GOT3 (cell line): ENCODE data around the gene ITPK1.

Experiments
- DNase-seq: peaks from one replicate; lab custom pipeline; 2025; ENCODE audit warnings: mixed read lengths; lab: John Stamatoyannopoulos, UW

ITPK1 gene

DNA sequence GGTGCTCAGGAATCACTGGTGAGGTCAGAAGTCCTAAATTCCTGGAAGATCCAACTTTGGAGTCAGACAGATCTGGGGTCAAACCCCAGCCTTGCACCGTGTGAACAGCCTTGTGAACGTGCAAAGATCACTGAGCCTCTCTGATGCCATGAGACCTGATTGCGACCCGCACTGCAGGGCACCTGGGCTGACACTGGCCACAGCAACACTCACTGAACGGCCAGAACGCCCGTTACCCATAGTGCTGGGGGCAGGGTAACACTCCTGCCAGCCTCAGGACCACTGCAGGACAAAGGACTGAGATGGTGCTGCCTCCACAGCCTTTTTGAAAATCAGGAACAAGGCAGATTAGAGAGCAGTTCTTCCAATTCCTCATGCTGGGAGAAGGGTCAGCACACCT lies 164.5 kb downstream of the ITPK1 start:
- no peak for DNase-seq

GRCh38 chr14:92950773-92951172 lies 165.0 kb downstream of the ITPK1 start:
- no peak for DNase-seq

DNA sequence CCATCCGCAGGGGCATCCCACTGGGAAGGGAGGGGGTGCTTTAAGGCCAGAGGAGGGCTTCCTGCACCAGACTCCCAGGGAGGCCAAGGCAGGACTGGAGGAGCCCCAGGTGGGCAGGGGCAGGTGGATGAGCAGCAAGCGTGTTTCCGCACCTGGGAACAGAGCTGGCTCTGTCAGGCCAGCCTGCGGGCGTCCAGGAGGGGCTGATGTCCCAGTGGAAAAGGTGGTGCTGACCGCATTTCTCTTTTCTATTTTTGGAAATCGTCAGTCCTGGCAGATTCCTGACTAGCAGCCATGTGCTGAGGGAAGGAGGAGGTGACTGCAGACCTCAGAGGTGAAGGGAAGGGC lies 165.6 kb downstream of the ITPK1 start:
- no peak for DNase-seq

GRCh38 chr14:92949496-92950192 lies 166.1 kb downstream of the ITPK1 start:
- DNase-seq = no peak

- DNase-seq = no peak
These were observed 167.1 kb downstream of the ITPK1 start for GRCh38 chr14:92948647-92949046.

- no peak for DNase-seq
These were observed 168.7 kb downstream of the ITPK1 start for GRCh38 chr14:92946847-92947545.

DNA sequence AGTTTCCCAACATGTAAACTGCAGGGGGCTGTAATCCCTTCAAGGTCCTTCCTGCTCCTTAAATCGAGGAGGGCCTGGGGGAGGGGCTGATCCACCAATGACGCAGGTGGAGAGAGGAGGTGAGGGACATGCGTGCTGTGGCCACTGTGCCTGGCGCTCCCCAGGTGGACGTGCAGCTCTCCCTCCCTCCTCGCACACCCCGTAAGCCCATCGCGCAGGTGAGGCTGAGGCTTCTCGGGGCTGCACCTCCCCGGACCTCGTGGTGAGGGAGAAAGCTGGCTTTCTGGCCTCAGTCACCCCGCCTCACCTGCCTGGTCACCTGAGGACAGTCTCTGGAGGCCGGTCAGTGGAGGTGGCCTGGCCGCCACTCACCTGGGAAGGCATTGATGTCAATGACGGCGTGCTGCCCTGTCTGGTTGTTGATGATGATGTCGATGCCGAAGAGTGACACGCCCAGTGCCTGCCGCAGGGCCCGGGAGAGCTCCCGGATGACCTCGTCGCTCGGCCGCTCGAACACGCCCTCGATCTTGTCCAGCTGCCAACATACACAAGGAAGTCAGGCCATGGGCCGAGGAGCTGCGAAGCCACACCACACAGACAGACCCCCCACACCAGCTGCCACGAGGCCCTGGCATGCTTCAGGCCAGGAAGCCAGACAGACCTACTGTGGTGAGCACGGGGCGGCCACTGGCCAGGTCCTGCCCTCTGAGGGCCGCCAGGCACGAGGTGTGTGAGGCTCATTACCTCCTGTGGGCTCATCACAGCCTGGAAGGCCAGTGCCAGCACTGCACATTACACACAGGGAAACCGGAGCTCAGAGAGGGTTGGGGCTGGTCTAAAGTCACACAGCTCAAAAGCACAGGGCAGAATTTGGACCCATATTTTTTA lies 169.5 kb downstream of the ITPK1 start:
- DNase-seq = no peak

DNA sequence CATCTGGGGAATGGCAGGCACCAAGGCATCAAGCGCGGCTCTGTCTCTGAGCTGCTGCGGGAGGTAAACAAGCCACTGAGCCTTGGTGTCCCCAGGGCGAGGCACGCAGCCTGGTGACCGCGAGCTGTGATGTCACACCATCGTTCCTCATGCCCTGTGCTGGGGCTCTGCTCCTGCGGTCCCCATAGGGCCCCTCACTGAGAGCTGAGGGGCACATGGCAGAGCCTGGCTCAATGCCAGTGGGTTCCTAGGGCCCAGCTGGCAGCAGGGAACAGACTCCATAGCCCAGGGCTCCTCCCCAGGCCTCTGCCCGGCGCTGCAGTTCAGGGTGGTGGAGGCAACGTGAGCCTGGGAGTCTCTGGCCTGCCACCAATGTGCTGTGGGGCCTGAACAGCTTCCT lies 170.2 kb downstream of the ITPK1 start:
- DNase-seq = no peak

DNA sequence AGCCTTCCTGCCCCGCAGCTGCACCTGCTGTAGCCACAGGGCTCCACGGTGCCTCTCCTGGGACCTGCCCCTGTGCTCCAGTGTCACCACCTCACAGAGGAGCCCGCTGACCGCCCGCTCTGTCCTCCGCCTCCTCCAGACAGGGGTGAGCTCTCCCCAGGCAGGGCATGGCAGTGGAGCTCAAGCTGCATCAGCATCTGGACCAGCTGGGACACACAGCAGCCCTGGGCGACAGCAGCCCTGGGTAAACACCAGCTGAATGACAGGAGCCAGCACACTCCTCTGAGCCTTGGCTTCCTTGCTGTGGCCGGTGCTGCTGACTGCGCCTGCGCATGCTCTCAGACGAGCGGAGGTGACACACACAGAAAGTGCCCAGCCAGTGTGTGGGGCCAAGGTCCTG lies 170.7 kb downstream of the ITPK1 start:
- no peak for DNase-seq

DNA sequence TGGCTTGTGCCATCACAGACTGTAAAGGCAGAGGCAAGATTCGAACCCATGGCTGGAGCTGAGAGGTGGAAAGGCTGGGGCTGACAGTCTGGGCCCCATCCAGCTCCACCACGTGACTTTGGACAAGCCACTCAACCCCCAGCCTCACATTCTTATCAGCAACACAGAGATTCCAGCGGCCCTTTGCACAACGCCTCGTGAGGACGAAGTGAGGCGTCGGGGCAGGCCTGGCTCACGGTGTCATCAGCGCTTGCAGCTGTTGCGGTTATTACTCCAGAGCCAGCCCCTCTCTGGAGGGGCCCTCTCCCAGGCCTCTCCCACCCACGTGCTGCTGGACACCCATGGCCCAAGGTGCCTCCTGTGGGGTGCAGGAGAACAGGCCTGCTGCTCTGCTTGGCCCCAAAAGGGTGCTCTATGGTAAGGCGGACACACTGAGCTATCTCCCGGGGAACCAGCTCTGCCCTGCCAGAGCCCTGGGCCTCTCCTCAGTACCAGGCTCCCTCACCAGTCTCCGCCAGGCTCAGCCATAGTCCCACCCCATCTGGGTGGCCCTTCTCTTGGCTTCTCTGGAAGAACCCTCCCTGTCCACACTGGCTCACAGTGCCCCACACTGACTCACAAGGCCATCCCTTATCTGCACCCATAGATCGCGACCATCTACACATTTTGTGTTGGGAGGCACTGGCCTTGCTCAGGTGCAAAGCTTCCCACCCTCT lies 171.7 kb downstream of the ITPK1 start:
- DNase-seq = no peak

GRCh38 chr14:92942976-92943710 lies 172.6 kb downstream of the ITPK1 start:
- no peak for DNase-seq

DNA sequence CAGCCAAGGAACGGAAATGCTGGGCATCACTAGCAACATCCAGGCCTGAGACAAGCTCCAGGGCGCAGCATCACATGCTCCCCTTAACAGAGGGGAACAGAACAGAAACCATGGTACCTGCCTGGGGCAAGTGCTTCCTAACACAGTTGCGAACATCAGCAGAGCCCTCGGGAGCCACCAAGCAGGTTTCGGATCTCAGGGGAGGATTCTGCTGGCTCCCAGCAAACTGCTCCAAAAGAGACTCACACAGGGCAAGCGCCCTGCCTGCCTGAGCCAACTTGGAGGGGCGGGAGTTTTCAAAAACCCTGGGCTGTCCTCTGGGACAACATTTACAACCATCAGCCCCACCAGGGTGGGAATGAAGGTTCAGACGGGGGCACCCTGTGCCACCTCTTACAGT lies 173.1 kb downstream of the ITPK1 start:
- no peak for DNase-seq

GRCh38 chr14:92942136-92942535 lies 173.6 kb downstream of the ITPK1 start:
- no peak for DNase-seq

GRCh38 chr14:92941531-92941930 lies 174.2 kb downstream of the ITPK1 start:
- no peak for DNase-seq

- DNase-seq = no peak
These were observed 175.2 kb downstream of the ITPK1 start for GRCh38 chr14:92940543-92940942.

DNA sequence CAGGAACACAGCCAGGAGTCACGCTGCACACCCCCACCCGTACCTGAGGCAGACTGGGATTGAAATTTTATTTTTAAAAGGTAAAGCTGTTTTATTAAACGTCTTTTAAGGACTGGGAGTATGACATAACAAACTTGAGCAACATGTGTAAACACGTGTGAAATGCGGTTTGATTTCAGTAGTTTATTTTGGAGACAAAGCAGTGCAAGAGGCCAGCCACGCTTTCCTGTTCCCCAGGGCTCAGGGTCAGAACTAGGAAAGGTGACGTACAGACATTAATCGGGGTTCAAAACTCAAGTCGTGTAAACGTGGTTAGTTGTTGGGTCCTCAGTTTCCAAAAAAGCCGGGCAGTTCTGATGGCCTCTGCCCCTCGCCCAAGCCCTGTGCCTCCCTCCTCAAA lies 176.0 kb downstream of the ITPK1 start:
- no peak for DNase-seq

DNA sequence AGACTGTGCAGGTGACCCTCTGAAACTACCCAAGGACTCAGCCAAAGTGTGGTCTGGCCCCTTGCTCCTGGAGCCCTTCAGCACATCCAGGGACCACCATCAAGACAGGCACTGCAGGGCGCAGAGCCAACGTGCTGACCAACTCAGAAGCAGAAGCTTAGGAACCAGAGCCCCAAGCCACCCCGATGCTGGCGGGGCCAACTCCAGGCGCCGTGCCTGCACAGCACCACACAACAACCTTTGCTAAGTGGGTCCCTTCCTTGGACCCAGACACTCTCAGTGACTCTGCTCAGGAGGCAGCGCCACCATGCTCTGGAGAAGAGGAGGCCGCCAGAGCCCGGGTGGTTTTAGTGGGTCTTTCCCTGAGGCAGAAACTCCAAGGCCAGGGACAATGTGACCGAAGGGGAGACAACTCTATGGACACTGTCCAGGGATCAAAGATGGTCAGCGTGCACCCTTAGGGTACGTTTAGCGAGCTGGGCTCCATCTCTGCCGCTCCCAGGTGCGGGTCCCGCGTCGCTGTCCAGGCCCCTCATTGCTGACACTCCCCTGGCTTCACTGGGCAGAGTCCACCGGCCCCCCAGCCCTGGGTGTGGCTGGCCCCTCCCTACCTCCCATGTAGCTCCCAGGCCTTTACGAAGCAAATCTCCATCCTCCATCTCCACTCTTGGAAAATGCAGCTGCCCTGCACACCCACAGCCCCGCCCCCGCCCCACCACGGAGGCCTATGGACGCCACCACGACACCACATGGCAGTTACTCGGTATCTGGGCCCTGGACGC lies 176.6 kb downstream of the ITPK1 start:
- DNase-seq = no peak

- DNase-seq = no peak
These were observed 177.4 kb downstream of the ITPK1 start for GRCh38 chr14:92938235-92938875.

DNA sequence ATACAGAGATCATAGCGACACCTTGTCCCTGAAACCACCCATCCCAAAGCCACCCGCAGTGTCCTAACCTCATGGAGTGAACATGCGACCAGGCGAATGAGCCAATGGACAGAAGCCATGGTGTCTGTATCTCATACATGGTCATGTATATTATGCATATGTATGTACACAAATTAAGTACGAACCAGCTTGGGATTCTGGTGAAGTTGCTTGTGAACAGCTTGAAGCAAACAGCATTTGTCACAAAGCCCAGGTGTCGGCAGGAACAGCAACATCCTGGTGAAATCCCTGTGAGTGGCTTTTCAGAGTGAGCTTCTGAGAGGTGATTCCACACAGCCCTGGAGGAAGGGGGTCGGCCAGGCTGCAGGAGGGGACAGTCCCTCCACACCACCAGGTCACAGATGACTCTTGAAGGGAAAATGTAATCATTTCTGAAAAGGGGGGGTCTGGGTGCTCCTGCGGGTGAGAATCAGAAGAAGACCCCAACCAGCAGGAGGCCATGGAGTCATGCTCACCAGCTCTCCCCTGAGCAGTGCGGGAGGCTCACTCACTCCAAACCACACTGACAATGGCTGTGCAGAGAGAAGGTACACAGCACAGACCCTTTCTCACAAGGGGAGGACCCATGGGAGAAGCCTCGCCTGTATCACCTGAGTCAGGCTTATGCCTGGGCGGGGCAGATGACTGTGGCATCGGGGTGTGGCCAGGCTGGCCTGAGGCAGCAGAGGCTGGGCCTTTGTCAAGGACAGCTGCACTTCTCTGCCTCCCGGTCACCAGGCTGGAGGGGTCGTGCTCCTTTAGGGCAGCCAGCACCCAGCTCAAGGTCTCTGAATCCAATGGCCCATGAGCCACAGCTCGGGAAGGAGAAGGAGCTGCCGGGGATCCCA lies 178.4 kb downstream of the ITPK1 start:
- no peak for DNase-seq
